GM23338 (cell line): Measurements from ENCODE around the gene MBD2. TPM values are rescaled to one million over a fixed set of nuclear protein-coding genes. Genes with fewer than 3 reads are reported as not detected.

Experiments used
- EZH2 ChIP-seq: fragments of 200-600 bp; sonication (generic); IDR thresholded peaks from one replicate; pipeline ENCODE4 v1.8.0; 2017; ENCODE audit warnings: antibody characterized with exemption, mild to moderate bottlenecking, low read depth; ENCODE audit not compliant: unreplicated experiment
- EZH2phosphoT487 ChIP-seq: fragments of 200-600 bp; sonication (generic); IDR thresholded peaks from one replicate; pipeline ENCODE4 v1.8.1; 2018; ENCODE audit warnings: antibody characterized with exemption; ENCODE audit not compliant: unreplicated experiment
- JUNB ChIP-seq: IDR thresholded peaks from one replicate; pipeline ENCODE4 v1.6.1; 2016; ENCODE audit warnings: antibody characterized with exemption; ENCODE audit not compliant: unreplicated experiment
- STAT1 ChIP-seq: IDR thresholded peaks from one replicate; pipeline ENCODE4 v1.6.1; 2016; ENCODE audit warnings: antibody characterized with exemption; ENCODE audit not compliant: unreplicated experiment
- ZNF331 ChIP-seq: fragments of 250-450 bp; sonication (Bioruptor Pico); IDR thresholded peaks from 2 replicates; pipeline ENCODE4 v1.5.0; 2020; ENCODE audit warnings: low read depth, mild to moderate bottlenecking, moderate library complexity
- polyA plus RNA-seq: library from polyadenylated mRNA; unstranded; fragments of >200 nt; fragmentation: Nextera tagmentation; extraction: Ambion mirVana; gene quantifications from 2 replicates; pipeline ENCODE4 v1.2.1, GENCODE V29; 2016
- total RNA-seq: library from RNA; depleted of rRNA; stranded (reverse); fragments of >200 nt; shearing (Covaris generic); gene quantifications from 2 replicates; pipeline ENCODE4 v1.2.3, GENCODE V29; 2014
- TF ChIP-seq, protein P1 (sequence below): fragments of 250-450 bp; sonication (Bioruptor Pico); IDR thresholded peaks from 2 replicates; pipeline ENCODE4 v1.5.0; 2020; ENCODE audit warnings: mild to moderate bottlenecking, moderate library complexity
- TF ChIP-seq, protein P2 (sequence below): IDR thresholded peaks from one replicate; pipeline ENCODE4 v1.6.1; 2018; ENCODE audit warnings: antibody characterized with exemption; ENCODE audit not compliant: unreplicated experiment
- TF ChIP-seq, protein P3 (sequence below): IDR thresholded peaks from 2 replicates; pipeline ENCODE4 v1.6.1; 2016; ENCODE audit warnings: antibody characterized with exemption

MBD2 gene
- total and polyA plus RNA-seq, 2 experiments from 2014 or later, result 11.2 to 39.2 TPM

DNA sequence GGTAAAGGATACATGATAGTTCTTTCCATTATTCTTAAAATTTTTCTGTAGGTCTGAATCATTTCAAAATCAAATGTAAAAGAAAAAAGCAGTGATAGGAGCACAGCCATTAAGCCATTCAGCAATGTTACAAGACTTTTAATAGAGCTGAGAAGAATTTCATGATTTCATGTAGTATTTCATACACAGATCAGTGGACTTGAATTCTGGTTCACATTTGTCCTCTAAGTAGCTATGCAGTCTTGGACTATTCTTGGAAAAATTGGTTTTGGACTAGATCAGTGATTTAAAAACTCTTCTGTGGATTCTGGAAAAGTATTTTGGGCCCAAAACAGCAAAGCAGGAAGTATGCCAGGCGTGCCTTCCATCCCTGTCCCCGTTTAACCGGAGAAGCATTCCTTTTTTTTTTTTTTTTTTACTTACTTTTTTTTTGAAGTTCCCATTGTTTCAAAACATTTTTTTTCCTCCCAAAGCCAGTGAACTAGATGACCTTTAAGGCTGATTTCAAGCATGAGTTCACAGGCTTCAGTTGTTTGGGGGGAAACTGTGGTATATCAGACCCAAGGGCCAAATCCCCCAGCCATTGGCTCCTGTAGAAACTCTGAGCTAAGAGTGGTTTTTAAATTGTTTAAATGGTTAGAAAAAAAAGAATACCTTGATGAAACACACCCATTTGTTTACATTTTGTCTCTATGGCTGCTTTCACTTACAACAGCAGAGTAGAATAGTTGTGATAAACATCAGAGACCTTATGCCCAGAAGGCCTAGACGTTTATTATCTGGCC lies 27.3 kb upstream of the MBD2 start (continued):
- TF ChIP-seq, protein P1, sequence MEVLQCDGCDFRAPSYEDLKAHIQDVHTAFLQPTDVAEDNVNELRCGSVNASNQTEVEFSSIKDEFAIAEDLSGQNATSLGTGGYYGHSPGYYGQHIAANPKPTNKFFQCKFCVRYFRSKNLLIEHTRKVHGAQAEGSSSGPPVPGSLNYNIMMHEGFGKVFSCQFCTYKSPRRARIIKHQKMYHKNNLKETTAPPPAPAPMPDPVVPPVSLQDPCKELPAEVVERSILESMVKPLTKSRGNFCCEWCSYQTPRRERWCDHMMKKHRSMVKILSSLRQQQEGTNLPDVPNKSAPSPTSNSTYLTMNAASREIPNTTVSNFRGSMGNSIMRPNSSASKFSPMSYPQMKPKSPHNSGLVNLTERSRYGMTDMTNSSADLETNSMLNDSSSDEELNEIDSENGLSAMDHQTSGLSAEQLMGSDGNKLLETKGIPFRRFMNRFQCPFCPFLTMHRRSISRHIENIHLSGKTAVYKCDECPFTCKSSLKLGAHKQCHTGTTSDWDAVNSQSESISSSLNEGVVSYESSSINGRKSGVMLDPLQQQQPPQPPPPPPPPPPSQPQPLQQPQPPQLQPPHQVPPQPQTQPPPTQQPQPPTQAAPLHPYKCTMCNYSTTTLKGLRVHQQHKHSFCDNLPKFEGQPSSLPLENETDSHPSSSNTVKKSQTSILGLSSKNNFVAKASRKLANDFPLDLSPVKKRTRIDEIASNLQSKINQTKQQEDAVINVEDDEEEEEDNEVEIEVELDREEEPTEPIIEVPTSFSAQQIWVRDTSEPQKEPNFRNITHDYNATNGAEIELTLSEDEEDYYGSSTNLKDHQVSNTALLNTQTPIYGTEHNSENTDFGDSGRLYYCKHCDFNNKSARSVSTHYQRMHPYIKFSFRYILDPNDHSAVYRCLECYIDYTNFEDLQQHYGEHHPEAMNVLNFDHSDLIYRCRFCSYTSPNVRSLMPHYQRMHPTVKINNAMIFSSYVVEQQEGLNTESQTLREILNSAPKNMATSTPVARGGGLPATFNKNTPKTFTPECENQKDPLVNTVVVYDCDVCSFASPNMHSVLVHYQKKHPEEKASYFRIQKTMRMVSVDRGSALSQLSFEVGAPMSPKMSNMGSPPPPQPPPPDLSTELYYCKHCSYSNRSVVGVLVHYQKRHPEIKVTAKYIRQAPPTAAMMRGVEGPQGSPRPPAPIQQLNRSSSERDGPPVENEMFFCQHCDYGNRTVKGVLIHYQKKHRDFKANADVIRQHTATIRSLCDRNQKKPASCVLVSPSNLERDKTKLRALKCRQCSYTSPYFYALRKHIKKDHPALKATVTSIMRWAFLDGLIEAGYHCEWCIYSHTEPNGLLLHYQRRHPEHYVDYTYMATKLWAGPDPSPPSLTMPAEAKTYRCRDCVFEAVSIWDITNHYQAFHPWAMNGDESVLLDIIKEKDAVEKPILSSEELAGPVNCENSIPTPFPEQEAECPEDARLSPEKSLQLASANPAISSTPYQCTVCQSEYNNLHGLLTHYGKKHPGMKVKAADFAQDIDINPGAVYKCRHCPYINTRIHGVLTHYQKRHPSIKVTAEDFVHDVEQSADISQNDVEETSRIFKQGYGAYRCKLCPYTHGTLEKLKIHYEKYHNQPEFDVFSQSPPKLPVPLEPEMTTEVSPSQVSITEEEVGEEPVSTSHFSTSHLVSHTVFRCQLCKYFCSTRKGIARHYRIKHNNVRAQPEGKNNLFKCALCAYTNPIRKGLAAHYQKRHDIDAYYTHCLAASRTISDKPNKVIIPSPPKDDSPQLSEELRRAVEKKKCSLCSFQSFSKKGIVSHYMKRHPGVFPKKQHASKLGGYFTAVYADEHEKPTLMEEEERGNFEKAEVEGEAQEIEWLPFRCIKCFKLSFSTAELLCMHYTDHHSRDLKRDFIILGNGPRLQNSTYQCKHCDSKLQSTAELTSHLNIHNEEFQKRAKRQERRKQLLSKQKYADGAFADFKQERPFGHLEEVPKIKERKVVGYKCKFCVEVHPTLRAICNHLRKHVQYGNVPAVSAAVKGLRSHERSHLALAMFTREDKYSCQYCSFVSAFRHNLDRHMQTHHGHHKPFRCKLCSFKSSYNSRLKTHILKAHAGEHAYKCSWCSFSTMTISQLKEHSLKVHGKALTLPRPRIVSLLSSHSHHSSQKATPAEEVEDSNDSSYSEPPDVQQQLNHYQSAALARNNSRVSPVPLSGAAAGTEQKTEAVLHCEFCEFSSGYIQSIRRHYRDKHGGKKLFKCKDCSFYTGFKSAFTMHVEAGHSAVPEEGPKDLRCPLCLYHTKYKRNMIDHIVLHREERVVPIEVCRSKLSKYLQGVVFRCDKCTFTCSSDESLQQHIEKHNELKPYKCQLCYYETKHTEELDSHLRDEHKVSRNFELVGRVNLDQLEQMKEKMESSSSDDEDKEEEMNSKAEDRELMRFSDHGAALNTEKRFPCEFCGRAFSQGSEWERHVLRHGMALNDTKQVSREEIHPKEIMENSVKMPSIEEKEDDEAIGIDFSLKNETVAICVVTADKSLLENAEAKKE (CRISPR knock-in tag), result no peak
- TF ChIP-seq EZH2 (no peak), JUNB (no peak), STAT1 (no peak), ZNF331 (CRISPR knock-in tag) (no peak), EZH2phosphoT487 (no peak)
- TF ChIP-seq, protein P2, sequence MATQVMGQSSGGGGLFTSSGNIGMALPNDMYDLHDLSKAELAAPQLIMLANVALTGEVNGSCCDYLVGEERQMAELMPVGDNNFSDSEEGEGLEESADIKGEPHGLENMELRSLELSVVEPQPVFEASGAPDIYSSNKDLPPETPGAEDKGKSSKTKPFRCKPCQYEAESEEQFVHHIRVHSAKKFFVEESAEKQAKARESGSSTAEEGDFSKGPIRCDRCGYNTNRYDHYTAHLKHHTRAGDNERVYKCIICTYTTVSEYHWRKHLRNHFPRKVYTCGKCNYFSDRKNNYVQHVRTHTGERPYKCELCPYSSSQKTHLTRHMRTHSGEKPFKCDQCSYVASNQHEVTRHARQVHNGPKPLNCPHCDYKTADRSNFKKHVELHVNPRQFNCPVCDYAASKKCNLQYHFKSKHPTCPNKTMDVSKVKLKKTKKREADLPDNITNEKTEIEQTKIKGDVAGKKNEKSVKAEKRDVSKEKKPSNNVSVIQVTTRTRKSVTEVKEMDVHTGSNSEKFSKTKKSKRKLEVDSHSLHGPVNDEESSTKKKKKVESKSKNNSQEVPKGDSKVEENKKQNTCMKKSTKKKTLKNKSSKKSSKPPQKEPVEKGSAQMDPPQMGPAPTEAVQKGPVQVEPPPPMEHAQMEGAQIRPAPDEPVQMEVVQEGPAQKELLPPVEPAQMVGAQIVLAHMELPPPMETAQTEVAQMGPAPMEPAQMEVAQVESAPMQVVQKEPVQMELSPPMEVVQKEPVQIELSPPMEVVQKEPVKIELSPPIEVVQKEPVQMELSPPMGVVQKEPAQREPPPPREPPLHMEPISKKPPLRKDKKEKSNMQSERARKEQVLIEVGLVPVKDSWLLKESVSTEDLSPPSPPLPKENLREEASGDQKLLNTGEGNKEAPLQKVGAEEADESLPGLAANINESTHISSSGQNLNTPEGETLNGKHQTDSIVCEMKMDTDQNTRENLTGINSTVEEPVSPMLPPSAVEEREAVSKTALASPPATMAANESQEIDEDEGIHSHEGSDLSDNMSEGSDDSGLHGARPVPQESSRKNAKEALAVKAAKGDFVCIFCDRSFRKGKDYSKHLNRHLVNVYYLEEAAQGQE, result no peak
- TF ChIP-seq, protein P3, sequence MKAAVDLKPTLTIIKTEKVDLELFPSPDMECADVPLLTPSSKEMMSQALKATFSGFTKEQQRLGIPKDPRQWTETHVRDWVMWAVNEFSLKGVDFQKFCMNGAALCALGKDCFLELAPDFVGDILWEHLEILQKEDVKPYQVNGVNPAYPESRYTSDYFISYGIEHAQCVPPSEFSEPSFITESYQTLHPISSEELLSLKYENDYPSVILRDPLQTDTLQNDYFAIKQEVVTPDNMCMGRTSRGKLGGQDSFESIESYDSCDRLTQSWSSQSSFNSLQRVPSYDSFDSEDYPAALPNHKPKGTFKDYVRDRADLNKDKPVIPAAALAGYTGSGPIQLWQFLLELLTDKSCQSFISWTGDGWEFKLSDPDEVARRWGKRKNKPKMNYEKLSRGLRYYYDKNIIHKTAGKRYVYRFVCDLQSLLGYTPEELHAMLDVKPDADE, result no peak
